PC-3 (cell line): ENCODE results near the gene EPHA10. TPM values are rescaled to one million over a fixed set of nuclear protein-coding genes. Genes with fewer than 3 reads are reported as not detected.

ENCODE experiments used
- ATAC-seq: fragments of 200-7000 bp; cut with Tn5 transposase; 2 replicates; pipeline ENCODE4 v1.9.1; 2020; ENCODE audit warnings: mild to moderate bottlenecking, moderate library complexity
- BruUV-seq: library from RNA; stranded (reverse); fragments of 400-500 nt; replicated peaks from 2 replicates; lab custom pipeline; 2021; lab: Mats Ljungman, UMichigan
- CTCF ChIA-PET: fragments of 300-600 bp; sonication (Branson Sonifier 250); formaldehyde crosslinking; loops from one replicate; lab custom pipeline; 2022; ENCODE audit warnings: antibody characterized with exemption; lab: Charles Lee
- POLR2A ChIA-PET: fragments of 300-600 bp; sonication (Branson Sonifier 250); formaldehyde crosslinking; loops from one replicate; lab custom pipeline; 2022; ENCODE audit warnings: antibody characterized with exemption; ENCODE audit not compliant: unreplicated experiment; lab: Charles Lee
- DNase-seq: peaks from one replicate; pipeline ENCODE4 v3.0.0-alpha.2; 2015
- H2AFZ ChIP-seq: fragments of 300-600 bp; sonication (generic); 2 replicates; pipeline ENCODE4 v1.6.0; 2016; ENCODE audit warnings: antibody characterized with exemption, low read length
- H3F3A ChIP-seq: fragments of 300-600 bp; sonication (generic); one replicate; pipeline ENCODE4 v1.6.0; 2017; ENCODE audit warnings: antibody characterized with exemption, low read length, control low read depth, mild to moderate bottlenecking; ENCODE audit not compliant: unreplicated experiment
- H3K27ac ChIP-seq: fragments of 300-600 bp; sonication (generic); 2 replicates; pipeline ENCODE4 v1.5.1; 2016; ENCODE audit warnings: mild to moderate bottlenecking, low read length
- H3K27me3 ChIP-seq: fragments of 300-600 bp; sonication (generic); 2 replicates; pipeline ENCODE4 v1.6.1; 2016; ENCODE audit warnings: low read length, mixed read lengths
- H3K36me3 ChIP-seq: fragments of 300-600 bp; sonication (generic); 2 replicates; pipeline ENCODE4 v1.6.1; 2016; ENCODE audit warnings: low read depth, mixed run types, low read length, mixed read lengths
- H3K4me1 ChIP-seq: fragments of 300-600 bp; sonication (generic); 2 replicates; pipeline ENCODE4 v1.5.1; 2016; ENCODE audit warnings: low read length; ENCODE audit not compliant: insufficient read depth
- H3K4me2 ChIP-seq: fragments of 300-600 bp; sonication (generic); 2 replicates; pipeline ENCODE4 v1.6.0; 2016; ENCODE audit warnings: low read length
- H3K4me3 ChIP-seq: fragments of 300-600 bp; sonication (generic); 2 replicates; pipeline ENCODE4 v1.5.1; 2016; ENCODE audit warnings: mild to moderate bottlenecking, low read length, mixed read lengths
- H3K79me2 ChIP-seq: fragments of 300-600 bp; sonication (generic); 2 replicates; pipeline ENCODE4 v1.6.1; 2017; ENCODE audit warnings: low read length, mixed read lengths
- H3K9ac ChIP-seq: fragments of 300-600 bp; sonication (generic); 2 replicates; pipeline ENCODE4 v1.6.0; 2016; ENCODE audit warnings: mild to moderate bottlenecking, low read length
- H3K9me2 ChIP-seq: fragments of 300-600 bp; sonication (generic); replicated peaks from 2 replicates; pipeline ENCODE4 v1.6.1; 2016; ENCODE audit warnings: mixed run types, low read length, mixed read lengths
- H3K9me3 ChIP-seq: fragments of 300-600 bp; sonication (generic); 2 replicates; pipeline ENCODE4 v1.6.1; 2016; ENCODE audit warnings: low read length, mixed read lengths
- H4K20me1 ChIP-seq: fragments of 300-600 bp; sonication (generic); 2 replicates; pipeline ENCODE4 v1.6.1; 2016; ENCODE audit warnings: low read length, mixed read lengths
- CTCF ChIP-seq: fragments of 300-600 bp; sonication (generic); conservative IDR thresholded peaks from 2 replicates; pipeline ENCODE4 v1.5.1; 2017; ENCODE audit warnings: antibody characterized with exemption, low read depth, mild to moderate bottlenecking, low read length
- EZH2 ChIP-seq: fragments of 300-600 bp; sonication (generic); IDR thresholded peaks from one replicate; pipeline ENCODE4 v1.6.1; 2017; ENCODE audit warnings: antibody characterized with exemption, mild to moderate bottlenecking, low read length; ENCODE audit not compliant: unreplicated experiment
- EZH2phosphoT487 ChIP-seq: fragments of 300-600 bp; sonication (generic); IDR thresholded peaks from 2 replicates; pipeline ENCODE4 v1.6.1; 2018; ENCODE audit warnings: mild to moderate bottlenecking, antibody characterized with exemption, low read length, borderline replicate concordance
- intact Hi-C: fragments of 100-400 bp; cut with micrococcal nuclease; formaldehyde crosslinking; loops from 2 replicates; pipeline ENCODE4 v1.9.0; 2023
- total RNA-seq: library from RNA; depleted of rRNA; stranded (reverse); fragments of >200 nt; gene quantifications from 2 replicates; pipeline ENCODE4 v1.2.3, GENCODE V29; 2014

The EPHA10 gene
- total RNA-seq, 1 experiment from 2014 or later: 3.5 TPM

GRCh38 chr1:37708471-37708870 is 56.4 kb downstream of the EPHA10 start:
- no peak overlapping the region for H3K9ac ChIP-seq
- intact Hi-C loops: no loop called here
- no peaks in the 10 kb centered on the region for H3K4me1 ChIP-seq
- no peaks in the 10 kb centered on the region for H3K27me3 ChIP-seq
- no peaks in the 10 kb centered on the region for H4K20me1 ChIP-seq
- no peak overlapping the region for H3K4me2 ChIP-seq
- ATAC-seq: no peak
- TF ChIP-seq CTCF (no peak), EZH2 (no peak), EZH2phosphoT487 (no peak)
- no peaks in the 10 kb centered on the region for H3F3A ChIP-seq
- H3K36me3 ChIP-seq: peaks cover 46% of the 10 kb centered on the region
- H3K4me3 ChIP-seq: no peak overlapping the region
- ChIA-PET CTCF (no interaction called here), POLR2A (no interaction called here)
- no peak overlapping the region for H2AFZ ChIP-seq
- H3K79me2 ChIP-seq: no peaks in the 10 kb centered on the region
- no TSS peak for BruUV-seq
- no peaks in the 10 kb centered on the region for H3K9me3 ChIP-seq
- no peaks in the 10 kb centered on the region for H3K9me2 ChIP-seq
- no peak overlapping the region for H3K27ac ChIP-seq
- DNase-seq: no peak

GRCh38 chr1:37705399-37705798 is 59.5 kb downstream of the EPHA10 start:
- H3K9me3 ChIP-seq: no peaks in the 10 kb centered on the region
- ATAC-seq: no peak
- no peaks in the 10 kb centered on the region for H3K9me2 ChIP-seq
- H4K20me1 ChIP-seq: no peaks in the 10 kb centered on the region
- H3K9ac ChIP-seq: no peak overlapping the region
- peaks cover 70% of the 10 kb centered on the region for H3K36me3 ChIP-seq
- ChIA-PET POLR2A (no interaction called here), CTCF (no interaction called here)
- intact Hi-C loops: no loop called here
- no peak overlapping the region for H3K27ac ChIP-seq
- TF ChIP-seq EZH2 (no peak), EZH2phosphoT487 (no peak), CTCF (no peak)
- no peaks in the 10 kb centered on the region for H3K79me2 ChIP-seq
- H3K4me2 ChIP-seq: no peak overlapping the region
- no peak overlapping the region for H2AFZ ChIP-seq
- DNase-seq: no peak
- H3K27me3 ChIP-seq: no peaks in the 10 kb centered on the region
- BruUV-seq: no TSS peak
- no peaks in the 10 kb centered on the region for H3K4me1 ChIP-seq
- H3F3A ChIP-seq: no peaks in the 10 kb centered on the region
- H3K4me3 ChIP-seq: no peak overlapping the region

GRCh38 chr1:37704966-37705365 is 60.0 kb downstream of the EPHA10 start:
- H3K4me2 ChIP-seq: no peak overlapping the region
- H2AFZ ChIP-seq: no peak overlapping the region
- H3K9ac ChIP-seq: no peak overlapping the region
- no peak for DNase-seq
- no TSS peak for BruUV-seq
- POLR2A ChIA-PET: no interaction called here
- no peaks in the 10 kb centered on the region for H3K4me1 ChIP-seq
- H3K4me3 ChIP-seq: no peak overlapping the region
- TF ChIP-seq EZH2phosphoT487 (no peak), EZH2 (no peak)
- no peak overlapping the region for H3K27ac ChIP-seq
- H4K20me1 ChIP-seq: no peaks in the 10 kb centered on the region
- H3K36me3 ChIP-seq: peaks cover 73% of the 10 kb centered on the region
- no peak for ATAC-seq
- H3K79me2 ChIP-seq: no peaks in the 10 kb centered on the region
- CTCF ChIA-PET: no interaction called here
- H3K27me3 ChIP-seq: no peaks in the 10 kb centered on the region
- no peaks in the 10 kb centered on the region for H3K9me3 ChIP-seq
- H3F3A ChIP-seq: no peaks in the 10 kb centered on the region
- intact Hi-C loops: no loop called here
- H3K9me2 ChIP-seq: no peaks in the 10 kb centered on the region
